Renal cortical epithelial cell (primary cell): ENCODE data around the gene NPAS2. TPM values are rescaled to one million over a fixed set of nuclear protein-coding genes. Genes with fewer than 3 reads are reported as not detected.

Experiments used
- DNase-seq: peaks from one replicate; pipeline ENCODE4 v3.0.0-alpha.2; 2011; ENCODE audit warnings: low read depth
- total RNA-seq: library from RNA; depleted of rRNA; stranded (reverse); fragments of >200 nt; gene quantifications from 2 replicates; pipeline ENCODE4 v1.2.3, GENCODE V29; 2014

NPAS2 gene
- total RNA-seq, 1 donor from 2014 or later, result 22.1 TPM

DNA sequence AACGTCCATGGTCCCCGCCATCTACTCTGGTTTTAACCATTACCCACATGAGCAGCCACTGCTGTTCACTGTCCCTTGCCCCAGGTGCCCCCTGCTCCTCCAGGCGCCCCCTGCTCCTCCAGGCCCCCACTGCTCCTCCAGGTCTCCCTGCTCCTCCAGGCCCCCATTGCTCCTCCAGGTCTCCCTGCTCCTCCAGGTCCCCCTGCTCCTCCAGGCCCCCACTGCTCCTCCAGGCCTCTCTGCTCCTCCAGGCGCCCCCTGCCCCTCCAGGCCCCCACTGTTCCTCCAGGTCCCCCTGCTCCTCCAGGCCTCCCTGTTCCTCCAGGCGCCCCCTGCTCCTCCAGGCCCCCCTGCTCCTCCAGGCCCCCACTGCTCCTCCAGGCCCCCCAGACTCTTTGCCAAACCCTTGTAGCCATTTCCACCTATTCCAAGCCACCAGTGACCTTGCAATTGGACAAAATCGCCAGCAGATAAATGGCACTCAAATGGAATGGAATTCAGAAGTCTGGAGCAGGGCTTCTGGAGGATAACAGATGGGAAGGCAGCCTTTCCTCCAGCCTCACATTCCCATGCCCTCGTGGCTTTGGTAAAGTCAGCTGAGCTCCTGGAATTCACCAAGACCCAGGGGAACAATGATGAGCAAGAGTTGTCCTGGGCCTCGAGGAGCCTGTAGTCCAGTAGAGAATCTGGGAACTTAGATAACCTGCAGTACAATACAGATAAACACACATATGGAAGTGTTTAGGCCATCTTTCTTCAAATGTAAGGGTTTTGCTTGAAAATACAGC, 168.9 kb downstream of the NPAS2 start:
- peak; percentile 21 for DNase-seq

- no peak for DNase-seq
Observed at GRCh38 chr2:100989666-100990065, 169.7 kb downstream of the NPAS2 start.

DNA sequence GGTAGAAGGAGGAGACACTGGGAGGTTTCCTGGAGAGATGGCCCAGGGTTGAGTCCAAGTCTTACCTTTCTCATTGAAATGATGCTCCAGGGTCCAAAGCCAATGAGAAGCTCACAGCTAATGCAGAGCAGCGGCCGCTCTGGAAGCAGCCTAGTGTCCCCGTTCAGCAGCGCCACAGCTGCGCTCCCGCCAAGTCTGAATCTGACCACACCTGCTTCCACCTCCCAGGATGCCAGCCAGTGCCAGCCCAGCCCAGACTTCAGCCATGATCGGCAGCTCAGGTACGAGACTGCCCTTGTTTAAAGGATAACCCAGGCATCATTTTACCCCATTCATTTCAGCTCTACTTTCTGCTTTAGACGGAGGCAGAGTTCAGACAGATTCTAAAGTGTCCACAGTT, 170.2 kb downstream of the NPAS2 start:
- DNase-seq, result no peak

- DNase-seq, result no peak
Observed at GRCh38 chr2:100990650-100991403, 170.9 kb downstream of the NPAS2 start.

- no peak for DNase-seq
Observed at GRCh38 chr2:100991404-100991773, 171.4 kb downstream of the NPAS2 start.

DNA sequence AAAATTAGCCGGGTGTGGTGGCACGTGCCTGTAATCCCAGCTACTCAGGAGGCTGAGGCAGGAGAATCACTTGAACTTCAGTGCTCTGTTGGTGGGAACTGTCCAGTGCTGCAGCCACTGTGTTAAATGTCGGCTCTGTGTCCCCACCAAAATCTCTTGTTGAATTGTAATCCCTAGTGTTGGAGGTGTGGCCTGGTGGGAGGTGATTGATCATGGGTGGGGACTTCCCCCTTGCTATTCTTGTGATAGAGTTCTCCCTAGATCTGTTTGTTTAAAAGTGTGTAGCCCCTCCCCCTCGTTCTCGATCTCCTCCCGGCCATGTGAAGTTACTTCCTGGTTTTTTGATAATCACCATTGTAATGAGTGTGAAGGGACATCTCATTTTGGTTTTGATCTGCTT, 172.3 kb downstream of the NPAS2 start:
- no peak for DNase-seq

DNA sequence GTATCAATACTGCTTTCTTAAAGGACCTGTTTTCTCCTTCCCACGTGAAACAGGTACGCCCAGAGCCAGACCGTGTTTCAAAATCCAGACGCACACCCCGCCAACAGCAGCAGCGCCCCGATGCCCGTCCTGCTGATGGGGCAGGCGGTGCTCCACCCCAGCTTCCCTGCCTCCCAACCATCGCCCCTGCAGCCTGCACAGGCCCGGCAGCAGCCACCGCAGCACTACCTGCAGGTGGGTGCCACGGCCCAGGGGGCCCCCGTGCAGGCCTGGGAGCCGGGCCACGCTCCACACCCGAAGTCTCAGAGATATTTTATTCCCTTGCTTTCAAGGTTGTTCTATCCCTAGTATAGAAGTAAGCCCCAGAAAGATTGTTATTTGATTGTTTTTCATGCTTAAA, 173.4 kb downstream of the NPAS2 start:
- DNase-seq, result no peak

- no peak for DNase-seq
Observed at GRCh38 chr2:100995309-100996075, 175.6 kb downstream of the NPAS2 start.

- no peak for DNase-seq
Observed at GRCh38 chr2:100997509-100998234, 177.7 kb downstream of the NPAS2 start.

GRCh38 chr2:100998235-100998573, 178.3 kb downstream of the NPAS2 start:
- no peak for DNase-seq

DNA sequence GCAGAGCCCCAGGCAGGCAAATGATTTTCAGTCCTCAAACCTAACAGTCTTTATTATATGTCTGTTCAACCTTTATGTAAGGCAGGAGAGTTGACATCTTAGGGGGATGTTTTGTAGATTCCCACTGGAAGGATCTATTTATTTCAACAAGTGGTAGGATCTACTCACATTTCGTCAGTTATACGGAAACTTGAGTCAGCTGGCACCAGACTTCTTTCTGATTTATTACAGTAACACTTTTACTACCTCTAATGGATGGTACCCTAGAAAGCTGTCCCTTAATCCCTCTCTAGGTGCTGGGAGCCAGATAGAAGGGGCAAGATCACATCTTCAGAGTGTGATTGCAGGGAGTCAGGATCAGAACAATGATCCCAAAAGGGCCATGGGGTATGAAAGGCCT, 180.1 kb downstream of the NPAS2 start:
- no peak for DNase-seq

GRCh38 chr2:101001691-101002561, 182.0 kb downstream of the NPAS2 start, which contains the start of gene RPL31:
Gene RPL31, plus strand, starts transcription at chr2:101002289. Its CDS starts 413 bp downstream, at chr2:101002702.
- peak; percentile 94 for DNase-seq

DNA sequence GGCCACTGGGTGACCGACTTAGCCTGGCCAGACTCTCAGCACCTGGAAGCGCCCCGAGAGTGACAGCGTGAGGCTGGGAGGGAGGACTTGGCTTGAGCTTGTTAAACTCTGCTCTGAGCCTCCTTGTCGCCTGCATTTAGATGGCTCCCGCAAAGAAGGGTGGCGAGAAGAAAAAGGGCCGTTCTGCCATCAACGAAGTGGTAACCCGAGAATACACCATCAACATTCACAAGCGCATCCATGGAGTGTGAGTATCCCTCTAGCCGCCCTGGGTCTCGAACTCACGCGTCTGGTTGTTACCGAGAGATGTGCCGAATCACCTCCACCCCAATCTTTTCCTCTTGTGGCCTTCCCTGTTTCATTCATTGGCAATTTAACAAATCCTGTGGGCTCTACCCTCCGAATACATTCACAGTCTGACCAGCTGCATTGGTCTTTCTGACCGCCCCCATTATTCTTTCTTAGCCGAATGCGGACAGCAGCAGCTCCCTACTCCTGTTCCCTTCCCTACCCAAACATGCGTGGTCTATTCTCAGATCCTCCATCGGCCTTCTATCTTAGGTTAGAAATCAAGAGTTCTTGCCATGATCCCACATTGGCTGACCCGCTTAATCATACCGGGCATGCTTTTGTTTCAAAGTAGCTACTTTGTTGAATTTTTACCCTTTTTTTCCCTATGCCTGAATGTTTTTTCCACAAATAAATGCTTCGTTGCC, 182.8 kb downstream of the NPAS2 start:
- no peak for DNase-seq

DNA sequence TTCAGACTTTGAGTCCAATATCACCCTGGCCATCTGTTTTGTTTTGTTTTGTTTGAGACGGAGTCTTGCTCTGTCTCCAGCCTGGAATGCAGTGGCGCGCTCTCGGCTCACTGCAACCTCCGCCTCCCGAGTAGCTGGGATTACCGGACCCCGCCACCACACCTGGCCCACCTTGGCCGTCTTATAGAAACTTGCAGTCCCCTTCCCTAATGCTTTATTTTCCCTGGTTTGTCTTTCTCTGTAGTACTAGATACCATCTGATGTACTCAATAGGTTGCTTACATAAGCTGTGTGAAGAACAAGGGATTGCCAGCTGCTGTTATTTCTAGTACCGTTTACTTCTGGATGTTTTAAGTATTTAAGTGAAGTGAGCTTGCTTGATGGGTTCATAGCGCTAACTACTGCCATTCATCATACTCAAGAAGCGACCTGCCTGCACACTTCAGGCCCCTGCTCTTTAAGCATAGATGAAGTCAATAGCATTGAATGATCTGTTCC, 183.4 kb downstream of the NPAS2 start:
- no peak for DNase-seq

- no peak for DNase-seq
Observed at GRCh38 chr2:101004620-101005325, 184.8 kb downstream of the NPAS2 start.

- DNase-seq, result no peak
Observed at GRCh38 chr2:101006065-101006715, 186.3 kb downstream of the NPAS2 start.

DNA sequence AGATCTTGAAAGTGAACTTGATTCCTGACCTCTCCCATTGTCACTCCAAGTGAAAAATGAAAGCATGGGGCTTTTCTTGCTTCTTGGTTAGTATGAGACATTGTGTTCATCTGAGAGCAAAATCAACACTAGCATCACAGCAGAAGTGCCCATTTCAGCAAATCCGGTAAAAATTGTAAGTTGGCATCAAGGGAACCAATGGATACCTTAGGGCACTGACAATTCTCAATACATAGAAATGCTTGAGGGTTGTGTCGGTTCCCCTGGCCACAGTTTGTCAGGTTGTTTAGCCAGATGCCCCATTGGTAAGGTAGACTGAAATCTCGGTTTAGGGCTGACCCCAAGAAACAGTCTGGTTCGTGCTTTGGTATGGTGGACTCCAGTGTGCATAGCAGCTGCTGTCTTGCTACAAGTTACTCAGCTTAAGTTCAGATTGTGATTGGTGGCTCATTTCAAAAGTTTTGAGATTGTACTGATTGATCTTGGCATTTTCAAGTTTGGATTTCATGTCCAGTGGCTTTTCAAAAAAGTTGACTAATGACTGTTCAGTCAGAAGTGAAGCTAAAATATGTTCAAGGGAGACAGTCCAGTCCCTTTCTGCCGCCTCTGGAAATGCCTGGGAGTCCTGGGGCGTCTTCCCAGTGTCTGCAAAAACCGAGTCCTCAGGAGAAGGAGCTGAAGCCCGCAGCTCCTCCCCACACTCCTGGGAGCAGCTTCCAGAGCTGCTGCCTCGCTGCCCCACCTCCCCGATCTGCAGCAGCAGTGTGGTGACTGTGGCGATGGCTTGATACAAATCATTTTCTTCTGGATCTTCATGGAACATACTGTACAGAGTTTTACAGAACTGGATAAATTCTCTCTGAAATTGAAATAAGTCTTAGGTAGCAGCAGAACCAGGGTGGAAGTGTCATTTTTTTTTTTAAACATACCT, 187.7 kb downstream of the NPAS2 start:
- DNase-seq, result no peak

GRCh38 chr2:101011152-101011551, 191.2 kb downstream of the NPAS2 start:
- no peak for DNase-seq
